Measurements from ENCODE around the gene CACNA1B.

DNA sequence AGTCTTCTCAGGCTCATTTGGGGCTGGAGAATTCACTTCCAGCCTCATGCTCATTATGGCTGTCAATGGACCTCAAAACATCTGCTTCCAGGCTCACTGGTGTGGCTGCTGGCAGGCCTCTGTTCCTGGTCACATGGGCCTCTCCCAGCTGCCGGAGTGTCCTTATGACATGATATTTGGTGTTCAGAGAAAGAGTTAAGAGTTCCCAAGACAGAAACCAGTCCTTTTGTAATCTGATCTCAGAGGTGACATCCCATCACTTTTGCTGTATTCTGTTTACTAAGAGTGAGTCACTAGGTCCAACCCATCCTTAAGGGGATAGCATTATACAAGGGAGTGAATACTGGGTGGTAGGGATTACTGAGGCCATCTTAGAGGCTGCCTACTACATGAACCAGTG lies 104.6 kb downstream of the CACNA1B start:
- TF ChIP-seq, protein P1, sequence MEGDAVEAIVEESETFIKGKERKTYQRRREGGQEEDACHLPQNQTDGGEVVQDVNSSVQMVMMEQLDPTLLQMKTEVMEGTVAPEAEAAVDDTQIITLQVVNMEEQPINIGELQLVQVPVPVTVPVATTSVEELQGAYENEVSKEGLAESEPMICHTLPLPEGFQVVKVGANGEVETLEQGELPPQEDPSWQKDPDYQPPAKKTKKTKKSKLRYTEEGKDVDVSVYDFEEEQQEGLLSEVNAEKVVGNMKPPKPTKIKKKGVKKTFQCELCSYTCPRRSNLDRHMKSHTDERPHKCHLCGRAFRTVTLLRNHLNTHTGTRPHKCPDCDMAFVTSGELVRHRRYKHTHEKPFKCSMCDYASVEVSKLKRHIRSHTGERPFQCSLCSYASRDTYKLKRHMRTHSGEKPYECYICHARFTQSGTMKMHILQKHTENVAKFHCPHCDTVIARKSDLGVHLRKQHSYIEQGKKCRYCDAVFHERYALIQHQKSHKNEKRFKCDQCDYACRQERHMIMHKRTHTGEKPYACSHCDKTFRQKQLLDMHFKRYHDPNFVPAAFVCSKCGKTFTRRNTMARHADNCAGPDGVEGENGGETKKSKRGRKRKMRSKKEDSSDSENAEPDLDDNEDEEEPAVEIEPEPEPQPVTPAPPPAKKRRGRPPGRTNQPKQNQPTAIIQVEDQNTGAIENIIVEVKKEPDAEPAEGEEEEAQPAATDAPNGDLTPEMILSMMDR (IDR thresholded peaks at IDR 0.05) = no peak
- no peak for TF ChIP-seq POLR2A (IDR thresholded peaks at IDR 0.05)
